Measurements from ENCODE around the gene MYOM1.
"Not testable (repeated sequence)": the region's sequence is repeated elsewhere in the genome, so short reads cannot be mapped to it uniquely, and the experiment has no call there.

MYOM1 gene

GRCh38 chr18:3058328-3059191, 161.2 kb downstream of the MYOM1 start:
- DNase-seq (ENCODE audit: low read depth): no peak

- DNase-seq (ENCODE audit: low read depth): no peak
Measured at GRCh38 chr18:3057526-3057925, 162.2 kb downstream of the MYOM1 start.

GRCh38 chr18:3056311-3056710, 163.5 kb downstream of the MYOM1 start:
- DNase-seq (ENCODE audit: low read depth): no peak

GRCh38 chr18:3055816-3056215, 164.0 kb downstream of the MYOM1 start:
- no peak for DNase-seq (ENCODE audit: low read depth)

GRCh38 chr18:3055186-3055728, 164.5 kb downstream of the MYOM1 start:
- no peak for DNase-seq (ENCODE audit: low read depth)

- DNase-seq (ENCODE audit: low read depth): no peak
Measured at GRCh38 chr18:3054780-3055179, 165.0 kb downstream of the MYOM1 start.

- no peak for DNase-seq (ENCODE audit: low read depth)
Measured at GRCh38 chr18:3054214-3054613, 165.6 kb downstream of the MYOM1 start.

- no peak for DNase-seq (ENCODE audit: low read depth)
Measured at GRCh38 chr18:3053081-3053480, 166.7 kb downstream of the MYOM1 start.

- no peak for DNase-seq (ENCODE audit: low read depth)
Measured at GRCh38 chr18:3052411-3052758, 167.4 kb downstream of the MYOM1 start.

GRCh38 chr18:3051718-3052410, 167.9 kb downstream of the MYOM1 start:
- DNase-seq (ENCODE audit: low read depth): no peak

- DNase-seq (ENCODE audit: low read depth): not testable (repeated sequence)
Measured at GRCh38 chr18:3049897-3050454, 169.8 kb downstream of the MYOM1 start.

- DNase-seq (ENCODE audit: low read depth): no peak
Measured at GRCh38 chr18:3048820-3049349, 170.9 kb downstream of the MYOM1 start.

GRCh38 chr18:3048121-3048520, 171.6 kb downstream of the MYOM1 start:
- no peak for DNase-seq (ENCODE audit: low read depth)

- no peak for DNase-seq (ENCODE audit: low read depth)
Measured at GRCh38 chr18:3046216-3046808, 173.5 kb downstream of the MYOM1 start.

- no peak for DNase-seq (ENCODE audit: low read depth)
Measured at GRCh38 chr18:3044931-3045698, 174.7 kb downstream of the MYOM1 start.

GRCh38 chr18:3042379-3042778, 177.4 kb downstream of the MYOM1 start:
- no peak for DNase-seq (ENCODE audit: low read depth)

GRCh38 chr18:3041843-3042242, 177.9 kb downstream of the MYOM1 start:
- DNase-seq (ENCODE audit: low read depth): no peak

GRCh38 chr18:3040881-3041280, 178.9 kb downstream of the MYOM1 start:
- DNase-seq (ENCODE audit: low read depth): no peak

GRCh38 chr18:3040173-3040572, 179.6 kb downstream of the MYOM1 start:
- DNase-seq (ENCODE audit: low read depth): no peak

- DNase-seq (ENCODE audit: low read depth): no peak
Measured at GRCh38 chr18:3037423-3037915, 182.3 kb downstream of the MYOM1 start.

- DNase-seq (ENCODE audit: low read depth): no peak
Measured at GRCh38 chr18:3036108-3036507, 183.7 kb downstream of the MYOM1 start.
